HG03103 (cell line): ENCODE measurements around the gene ATP9B.
A peak's percentile ranks its signal among the peaks of the same experiment; 100 is the strongest.

Experiments used
- ATAC-seq: cut with Tn5 transposase; IDR thresholded peaks from one replicate; pipeline ENCODE4 v1.9.1; 2021; ENCODE audit warnings: low read depth; ENCODE audit not compliant: unreplicated experiment

The ATP9B gene

GRCh38 chr18:79345981-79346380 is 276.8 kb downstream of the ATP9B start:
- no peak for ATAC-seq

GRCh38 chr18:79348066-79348465 is 278.9 kb downstream of the ATP9B start:
- no peak for ATAC-seq

- no peak for ATAC-seq
These were observed 283.2 kb downstream of the ATP9B start for GRCh38 chr18:79352432-79352831.

GRCh38 chr18:79353267-79353666 is 284.1 kb downstream of the ATP9B start:
- no peak for ATAC-seq

- no peak for ATAC-seq
These were observed 285.2 kb downstream of the ATP9B start for GRCh38 chr18:79354350-79354749.

GRCh38 chr18:79355433-79356335 is 286.5 kb downstream of the ATP9B start:
- ATAC-seq, result peak; percentile 22

GRCh38 chr18:79356435-79356834 is 287.2 kb downstream of the ATP9B start:
- ATAC-seq, result peak; percentile 77

GRCh38 chr18:79360933-79361332 is 291.7 kb downstream of the ATP9B start:
- ATAC-seq, result no peak

GRCh38 chr18:79361766-79362522 is 292.8 kb downstream of the ATP9B start:
- no peak for ATAC-seq

GRCh38 chr18:79365701-79366100 is 296.5 kb downstream of the ATP9B start:
- no peak for ATAC-seq

- no peak for ATAC-seq
These were observed 297.2 kb downstream of the ATP9B start for GRCh38 chr18:79366177-79367094.

GRCh38 chr18:79367480-79367879 is 298.3 kb downstream of the ATP9B start:
- ATAC-seq, result no peak

- ATAC-seq, result no peak
These were observed 298.8 kb downstream of the ATP9B start for GRCh38 chr18:79367989-79368388.

- no peak for ATAC-seq
These were observed 299.5 kb downstream of the ATP9B start for GRCh38 chr18:79368681-79369080.

- ATAC-seq, result no peak
These were observed 302.4 kb downstream of the ATP9B start for GRCh38 chr18:79371561-79372121.

GRCh38 chr18:79372461-79372860 is 303.3 kb downstream of the ATP9B start:
- no peak for ATAC-seq

GRCh38 chr18:79372991-79373390 is 303.8 kb downstream of the ATP9B start:
- ATAC-seq, result no peak

- no peak for ATAC-seq
These were observed 304.5 kb downstream of the ATP9B start for GRCh38 chr18:79373736-79374135.

GRCh38 chr18:79374408-79375171 is 305.4 kb downstream of the ATP9B start:
- peak; percentile 83 for ATAC-seq
